Limb (tissue), 2 donors: ENCODE results near the gene STOML3.
"Not testable (repeated sequence)": the region's sequence is repeated elsewhere in the genome, so short reads cannot be mapped to it uniquely, and the experiment has no call there.

ENCODE experiments used
- DNase-seq, 2 donors: peaks; one replicate each; pipeline ENCODE4 v3.0.0-alpha.2; 2016; ENCODE audit errors: extremely low spot score in 2 of 2

STOML3 gene

DNA sequence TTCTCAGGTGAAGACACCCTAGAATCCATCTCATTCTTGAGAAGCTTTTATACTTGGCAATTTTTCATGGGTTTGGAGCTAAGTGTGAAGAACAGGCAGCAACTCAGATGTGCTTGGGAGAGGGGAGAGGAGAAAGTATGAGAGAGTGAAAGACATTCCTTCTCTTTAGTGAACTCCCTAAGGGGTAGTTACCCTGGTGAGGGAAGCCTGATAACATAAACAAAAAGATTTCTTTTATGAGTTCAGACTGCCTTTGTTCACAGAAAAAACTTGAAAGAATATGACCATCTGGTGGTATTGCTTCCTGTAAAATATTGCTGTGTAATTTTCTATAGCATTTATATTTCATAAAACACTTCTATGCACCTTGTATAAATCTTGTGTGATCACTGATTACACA, at the start of gene STOML3:
Gene STOML3 (minus strand): TSS at position 139 of the 400 bp plus-strand sequence. CDS start 110 bp downstream, at position 29.
- DNase-seq = no peak

DNA sequence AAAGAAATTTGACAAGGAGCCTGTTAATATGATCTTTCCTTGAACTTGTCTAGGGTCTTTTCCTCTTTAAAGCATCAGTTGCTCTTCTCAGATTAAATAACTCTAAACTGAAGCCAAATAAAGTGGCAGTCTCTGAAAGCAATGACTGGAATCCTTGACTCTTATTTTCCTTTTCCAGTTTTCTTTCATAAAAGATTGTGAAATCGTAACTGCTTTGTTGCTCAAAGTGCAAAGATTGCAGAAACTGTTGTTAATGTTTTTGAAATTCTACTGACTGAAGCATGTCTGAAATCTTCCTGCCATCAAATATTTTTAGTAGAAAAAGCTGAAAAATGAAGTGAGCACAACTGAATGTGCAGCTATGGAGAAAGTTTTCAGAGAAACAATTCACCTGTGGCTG, 49.6 kb upstream of the STOML3 start:
- no peak for DNase-seq

GRCh38 chr13:39039041-39039440, 48.4 kb upstream of the STOML3 start:
- DNase-seq = no peak

DNA sequence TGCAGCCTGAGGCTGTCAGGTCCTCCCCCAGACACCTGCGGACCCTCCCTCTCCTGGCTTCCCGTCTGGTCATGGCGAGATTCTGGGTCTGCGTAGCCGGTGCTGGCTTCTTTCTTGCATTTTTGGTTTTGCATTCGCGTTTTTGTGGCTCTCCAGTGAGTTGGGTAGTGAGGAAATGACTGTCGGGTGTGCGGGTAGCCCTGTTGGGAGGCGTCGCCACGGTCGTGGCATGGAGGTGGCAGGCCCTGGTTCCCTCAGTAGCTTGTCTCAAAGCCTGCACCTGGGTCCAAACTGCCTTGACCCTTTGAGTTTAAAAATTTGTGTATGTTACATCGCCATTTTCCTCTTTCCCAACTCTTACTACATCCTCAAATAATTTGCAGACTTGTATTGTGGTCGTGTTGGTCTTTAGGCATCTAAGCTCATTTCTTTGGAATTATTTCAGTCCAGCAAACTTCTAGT, 48.0 kb upstream of the STOML3 start:
- no peak for DNase-seq

GRCh38 chr13:39037880-39038568, 47.4 kb upstream of the STOML3 start, which contains the start of the genes NHLRC3 and PROSER1:
TSS of gene NHLRC3 (plus strand) at chr13:39038456. CDS start at chr13:39038640, 184 bp downstream.
TSS of gene PROSER1 (minus strand) at chr13:39038089. CDS start at chr13:39037242, 847 bp downstream.
- DNase-seq = peak; percentile 96 to 97

DNA sequence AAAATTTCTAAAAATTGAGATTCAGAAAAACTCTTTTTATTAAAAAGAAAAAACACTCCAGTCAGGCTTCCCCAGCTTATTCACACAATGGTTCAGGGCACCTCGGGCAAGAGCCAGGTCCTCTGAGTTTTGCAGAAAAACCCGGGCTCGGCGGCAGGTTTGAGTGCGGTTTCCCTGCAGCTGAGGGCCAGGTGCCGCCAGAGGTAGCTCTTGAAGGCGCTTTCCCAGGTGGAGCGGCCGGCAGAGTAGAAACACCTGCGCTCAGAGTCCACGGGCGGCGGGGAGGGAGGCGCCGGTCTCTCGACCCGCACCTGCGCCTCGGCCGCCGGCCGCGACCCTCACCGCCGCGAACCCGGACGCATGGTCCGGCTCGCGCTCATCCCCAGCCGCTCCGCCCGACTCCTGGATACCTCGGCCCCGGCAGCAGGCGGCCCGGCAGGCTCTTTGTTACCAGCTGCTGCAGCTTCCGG, 46.8 kb upstream of the STOML3 start:
- DNase-seq = no peak

GRCh38 chr13:39036212-39036611, 45.6 kb upstream of the STOML3 start:
- DNase-seq = no peak

DNA sequence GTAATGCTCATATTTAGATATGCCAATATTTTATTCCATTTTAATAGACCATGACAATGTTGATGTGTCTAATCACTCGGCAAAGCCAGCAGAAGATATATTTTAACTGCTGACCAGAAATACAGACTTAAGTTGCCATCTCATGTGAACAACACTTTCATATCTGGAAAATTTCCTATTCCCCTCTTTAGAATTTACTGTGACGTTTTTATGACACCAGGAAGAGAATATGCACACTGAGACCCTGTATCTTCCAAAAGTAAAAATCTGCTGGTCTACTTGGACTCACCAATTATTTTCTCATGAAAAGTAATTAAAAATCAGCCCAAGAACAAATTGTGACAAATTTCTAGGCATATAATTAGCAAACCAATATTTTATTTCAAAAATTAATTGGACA, 45.2 kb upstream of the STOML3 start:
- DNase-seq = no peak

GRCh38 chr13:39035204-39035603, 44.6 kb upstream of the STOML3 start:
- no peak for DNase-seq

GRCh38 chr13:39034085-39034484, 43.5 kb upstream of the STOML3 start:
- DNase-seq = no peak

DNA sequence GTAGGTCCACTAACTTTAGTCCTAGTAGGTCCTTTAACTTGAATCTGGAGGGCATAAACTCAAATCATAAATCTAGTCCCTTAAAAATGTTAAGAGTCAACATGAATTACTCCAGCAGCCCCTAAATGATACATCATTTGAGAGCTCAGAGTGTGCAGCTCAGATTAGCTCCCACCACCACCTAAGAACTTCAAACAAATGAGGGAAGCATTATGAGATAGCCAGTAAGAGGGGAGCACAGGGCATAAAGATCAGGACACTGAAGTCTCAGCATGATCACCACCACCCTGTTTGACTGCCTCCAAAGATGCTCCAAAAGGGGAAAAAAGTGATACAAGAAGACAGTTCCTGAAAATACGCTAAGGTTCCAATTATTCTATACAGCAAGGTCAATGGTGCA, 41.5 kb upstream of the STOML3 start:
- DNase-seq = no peak

GRCh38 chr13:39025433-39025839, 34.8 kb upstream of the STOML3 start:
- no peak for DNase-seq

DNA sequence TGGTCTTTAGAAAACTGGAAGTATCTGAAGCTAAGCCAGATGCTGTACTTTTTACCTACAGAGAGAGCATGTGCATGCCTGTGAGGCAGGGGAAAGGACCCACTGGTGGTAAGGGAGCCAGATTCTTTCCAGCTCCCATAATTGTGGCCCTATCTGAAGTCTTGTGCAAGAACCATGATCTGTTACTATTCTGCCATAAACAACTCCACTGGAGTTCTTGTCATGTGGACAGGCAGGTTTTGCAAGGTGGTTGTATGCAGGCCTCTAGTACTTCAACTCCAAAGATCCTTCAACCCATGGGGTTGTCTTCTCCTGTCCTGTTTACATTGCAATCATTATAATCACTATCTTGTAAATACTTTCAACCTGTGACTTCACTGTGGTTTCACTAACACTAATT, 33.1 kb upstream of the STOML3 start:
- no peak for DNase-seq

DNA sequence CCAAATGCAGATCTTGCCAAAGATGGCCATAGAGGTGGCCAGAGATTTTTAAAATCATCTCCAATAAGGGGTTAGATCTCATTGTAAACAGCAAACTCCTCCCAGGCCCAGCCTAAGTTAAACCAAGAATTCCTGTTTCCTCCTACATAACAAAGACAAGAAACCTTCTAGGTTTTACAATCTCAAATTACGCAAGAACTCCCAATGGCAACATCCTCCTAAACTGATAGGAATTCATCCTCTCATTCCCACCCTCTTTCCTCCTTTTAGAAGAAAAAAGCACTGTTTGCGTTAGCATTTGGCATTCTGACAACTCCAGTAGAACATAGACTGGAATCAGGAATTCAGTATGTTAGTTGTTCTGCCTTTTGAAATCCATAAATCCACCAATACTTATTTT, 32.7 kb upstream of the STOML3 start:
- DNase-seq = no peak

GRCh38 chr13:39020853-39021462, 30.3 kb upstream of the STOML3 start:
- DNase-seq = no peak

DNA sequence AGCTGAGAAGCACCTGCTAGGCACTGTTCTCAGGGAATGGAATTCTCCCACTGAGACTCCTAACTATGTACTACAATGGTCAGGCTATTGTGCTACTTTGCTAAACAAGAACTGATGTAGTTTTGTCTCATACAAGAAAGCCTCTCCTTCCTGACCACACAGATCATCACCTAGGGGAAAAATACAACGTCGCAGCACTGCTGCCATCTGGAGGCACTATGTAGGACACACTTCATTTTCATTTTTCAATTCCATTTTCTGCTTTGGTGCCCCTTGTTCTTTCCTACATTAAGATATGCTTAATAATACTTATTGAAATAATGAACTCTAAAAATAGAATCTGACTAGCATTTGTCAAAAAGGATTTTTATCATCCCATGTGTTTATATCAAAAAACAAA, 26.2 kb upstream of the STOML3 start:
- DNase-seq = peak in 1 of 2 donors; percentile 36

- DNase-seq = no peak
These were observed 25.5 kb upstream of the STOML3 start for GRCh38 chr13:39016087-39016486.

DNA sequence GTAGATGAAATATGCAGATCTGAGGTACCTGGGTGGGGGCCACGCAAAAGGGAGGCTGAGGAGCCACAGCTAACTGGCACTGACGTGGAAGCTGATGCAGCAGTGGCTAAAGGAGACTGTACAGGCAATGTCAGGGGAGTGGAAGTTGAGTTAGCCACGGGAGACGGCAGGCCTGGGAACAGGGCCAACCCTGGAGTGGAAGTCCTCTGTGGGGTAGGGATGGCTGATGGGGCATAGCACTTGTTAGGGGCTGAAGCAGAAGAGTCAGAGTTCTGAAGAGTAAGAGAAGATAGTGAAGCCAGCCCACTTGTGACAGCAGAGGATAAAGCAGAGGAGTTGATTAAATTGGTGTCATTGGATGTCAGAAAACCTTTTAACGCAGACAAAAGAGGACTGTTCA, 22.8 kb upstream of the STOML3 start:
- no peak for DNase-seq

DNA sequence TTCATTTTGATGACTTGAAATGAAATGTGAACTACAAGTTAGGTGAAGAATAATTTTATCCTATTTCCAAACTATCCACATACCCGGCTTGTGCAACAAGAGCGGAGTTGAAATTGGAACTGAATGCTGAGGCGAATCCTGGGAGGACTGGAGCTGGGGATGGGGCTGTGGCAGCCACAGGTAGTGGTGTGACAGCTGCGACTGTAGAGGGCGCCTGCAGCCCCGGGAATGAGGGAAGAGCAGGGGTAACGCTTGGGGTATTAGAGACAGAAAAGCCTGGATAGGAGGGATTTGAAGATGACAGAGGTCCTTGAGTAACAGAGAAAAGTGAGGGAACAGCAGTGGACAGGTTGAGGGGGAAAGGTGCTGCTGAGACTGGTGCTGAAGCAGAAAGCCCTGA, 22.0 kb upstream of the STOML3 start:
- DNase-seq = no peak

DNA sequence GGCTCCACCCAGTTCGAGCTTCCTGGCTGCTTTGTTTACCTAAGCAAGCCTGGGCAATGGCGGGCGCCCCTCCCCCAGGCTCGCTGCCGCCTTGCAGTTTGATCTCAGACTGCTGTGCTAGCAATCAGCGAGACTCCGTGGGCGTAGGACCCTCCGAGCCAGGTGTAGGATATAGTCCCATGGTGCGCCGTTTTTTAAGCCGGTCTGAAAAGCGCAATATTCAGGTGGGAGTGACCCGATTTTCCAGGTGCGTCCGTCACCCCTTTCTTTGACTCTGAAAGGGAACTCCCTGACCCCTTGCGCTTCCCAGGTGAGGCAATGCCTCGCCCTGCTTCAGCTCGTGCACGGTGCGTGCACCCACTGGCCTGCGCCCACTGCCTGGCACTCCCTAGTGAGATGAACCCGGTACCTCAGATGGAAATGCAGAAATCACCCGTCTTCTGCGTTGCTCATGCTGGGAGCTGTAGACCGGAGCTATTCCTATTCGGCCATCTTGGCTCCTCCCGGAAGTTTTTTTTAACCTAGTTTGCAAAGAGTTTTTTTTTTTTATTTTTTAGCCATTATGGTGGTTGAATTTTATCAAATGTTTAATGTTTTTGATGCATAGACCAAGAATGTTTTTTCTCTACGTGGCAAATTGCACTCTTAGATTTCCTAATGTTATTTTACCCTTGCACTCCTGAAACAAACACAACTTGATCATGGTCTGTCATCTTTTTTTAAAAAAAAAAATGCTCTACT, 15.9 kb upstream of the STOML3 start:
- not testable (repeated sequence) for DNase-seq

- DNase-seq = no peak
These were observed 8.1 kb upstream of the STOML3 start for GRCh38 chr13:38998739-38999138.

GRCh38 chr13:38993381-38993780, 2.8 kb upstream of the STOML3 start:
- no peak for DNase-seq
